Endothelial cell of umbilical vein (primary cell): ENCODE measurements around the gene APOM. TPM values are rescaled to one million over a fixed set of nuclear protein-coding genes. Genes with fewer than 3 reads are reported as not detected.

ENCODE experiments used
- BruUV-seq: library from RNA; stranded (reverse); fragments of 400-500 nt; replicated peaks from 2 replicates; lab custom pipeline; 2021; lab: Mats Ljungman, UMichigan
- CTCF ChIA-PET: fragments of 300-600, 350-600 bp; sonication (Branson Sonifier 250); formaldehyde crosslinking; loops from one replicate; lab custom pipeline; 2021; ENCODE audit warnings: antibody characterized with exemption, inconsistent platforms; lab: Charles Lee
- POLR2A ChIA-PET: fragments of 300-600, 350-600 bp; sonication (Branson Sonifier 250); formaldehyde crosslinking; loops from one replicate; lab custom pipeline; 2021; ENCODE audit warnings: antibody characterized with exemption, inconsistent platforms; lab: Charles Lee
- DNase-seq: peaks from one replicate; pipeline ENCODE4 v3.0.0-alpha.2; 2011; ENCODE audit warnings: low read depth, low spot score
- FAIRE-seq: peaks from 2 replicates; lab custom pipeline; 2011; peaks lifted over from hg19 to GRCh38; lab: Jason Lieb, UNC
- H2AFZ ChIP-seq: 2 replicates; pipeline ENCODE4 v1.6.0; 2012; ENCODE audit warnings: low read depth, low read length, control low read depth, inconsistent platforms
- H3K27ac ChIP-seq: 2 replicates; pipeline ENCODE4 v1.5.1; 2011; ENCODE audit warnings: low read depth, mild to moderate bottlenecking, control low read depth, low read length, moderate library complexity; ENCODE audit not compliant: insufficient read depth
- H3K27me3 ChIP-seq, 2 experiments: 2 replicates each; pipeline versions ENCODE4 v1.6.0 to v1.6.1; 2011; ENCODE audit warnings: low read length in 2 of 2, mixed read lengths in 1 of 2; ENCODE audit not compliant: control insufficient read depth in 2 of 2, insufficient read depth in 2 of 2
- H3K36me3 ChIP-seq, 2 experiments: 2 replicates in 1 of 2; 3 replicates in 1 of 2; pipeline ENCODE4 v1.5.1; 2011; ENCODE audit warnings: low read length in 2 of 2, mild to moderate bottlenecking in 1 of 2, moderate library complexity in 1 of 2; ENCODE audit not compliant: control insufficient read depth in 2 of 2, insufficient read depth in 2 of 2; ENCODE audit errors: extremely low read depth in 1 of 2
- H3K4me1 ChIP-seq: 3 replicates; pipeline ENCODE4 v1.5.1; 2011; ENCODE audit warnings: mild to moderate bottlenecking, low read length; ENCODE audit not compliant: control insufficient read depth, insufficient read depth; ENCODE audit errors: extremely low read depth
- H3K4me2 ChIP-seq: 2 replicates; pipeline ENCODE4 v1.6.1; 2011; ENCODE audit warnings: low read length, control low read depth, mixed read lengths; ENCODE audit not compliant: insufficient read depth
- H3K4me3 ChIP-seq, 3 experiments: fragments of 200-600 bp in 1 of 3; sonication (generic), shearing (Covaris generic) in 1 of 3; replicated peaks in 1 of 3; 2 replicates each; pipeline ENCODE4 v1.5.1; 2011 to 2016; ENCODE audit warnings: control low read depth in 3 of 3, low read length in 3 of 3, mild to moderate bottlenecking in 2 of 3, inconsistent platforms in 1 of 3, low read depth in 1 of 3, moderate library complexity in 1 of 3; ENCODE audit not compliant: insufficient read depth in 1 of 3
- H3K79me2 ChIP-seq: 2 replicates; pipeline ENCODE4 v1.6.0; 2012; ENCODE audit warnings: low read length, inconsistent platforms; ENCODE audit not compliant: control insufficient read depth, insufficient read depth
- H3K9ac ChIP-seq: replicated peaks from 2 replicates; pipeline ENCODE3; 2011; ENCODE audit warnings: low read length, control low read depth; ENCODE audit not compliant: insufficient read depth; ENCODE audit errors: extremely low read depth
- H3K9me1 ChIP-seq: replicated peaks from 3 replicates; pipeline ENCODE4 v1.6.0; 2011; ENCODE audit warnings: mild to moderate bottlenecking, low read length; ENCODE audit not compliant: control insufficient read depth, insufficient read depth; ENCODE audit errors: extremely low read depth
- H3K9me3 ChIP-seq: replicated peaks from 2 replicates; pipeline ENCODE4 v1.5.1; 2012; ENCODE audit warnings: low read length, inconsistent platforms; ENCODE audit not compliant: control insufficient read depth, insufficient read depth
- H4K20me1 ChIP-seq: replicated peaks from 2 replicates; pipeline ENCODE3; 2011; ENCODE audit warnings: mild to moderate bottlenecking, low read length; ENCODE audit not compliant: control insufficient read depth, insufficient read depth; ENCODE audit errors: extremely low read depth
- EZH2 ChIP-seq: IDR thresholded peaks from 2 replicates; pipeline ENCODE4 v1.6.1; 2012; ENCODE audit warnings: borderline replicate concordance, low read depth, mild to moderate bottlenecking, moderate library complexity, low read length, inconsistent platforms; ENCODE audit not compliant: severe bottlenecking
- FOS ChIP-seq: IDR thresholded peaks from 2 replicates; pipeline ENCODE4 v1.6.1; 2011; ENCODE audit warnings: mild to moderate bottlenecking, low read length, moderate library complexity, borderline replicate concordance; ENCODE audit not compliant: insufficient read depth
- GATA2 ChIP-seq: IDR thresholded peaks from 2 replicates; pipeline ENCODE4 v1.7.0; 2011; ENCODE audit warnings: low read depth, mild to moderate bottlenecking, moderate library complexity, mixed read lengths, low read length; ENCODE audit not compliant: insufficient read length, insufficient read depth
- JUN ChIP-seq: IDR thresholded peaks from 2 replicates; pipeline ENCODE4 v1.6.1; 2011; ENCODE audit warnings: borderline replicate concordance, low read depth; ENCODE audit not compliant: insufficient read length, insufficient read depth
- MAX ChIP-seq: IDR thresholded peaks from 2 replicates; pipeline ENCODE4 v1.6.1; 2011; ENCODE audit not compliant: insufficient read depth, insufficient read length
- MYC ChIP-seq: IDR thresholded peaks from one replicate; pipeline ENCODE4 v1.6.1; 2011; ENCODE audit warnings: mild to moderate bottlenecking, low read depth, low read length
- POLR2A ChIP-seq: IDR thresholded peaks from 2 replicates; pipeline ENCODE4 v1.6.1; 2012; ENCODE audit warnings: low read depth, mild to moderate bottlenecking, control low read depth, low read length
- POLR2AphosphoS5 ChIP-seq: IDR thresholded peaks from 2 replicates; pipeline ENCODE4 v1.6.1; 2012; ENCODE audit warnings: low read depth, mild to moderate bottlenecking, control low read depth, low read length, moderate library complexity; ENCODE audit not compliant: insufficient read depth
- dilution Hi-C: fragments of 300-500 bp; cut with MboI; formaldehyde crosslinking; loops from one replicate; pipeline ENCODE4 v1.15.0; 2019; ENCODE audit warnings: low sequenced_read_pairs; ENCODE audit not compliant: extremely low pct_ligation_motif_present
- intact Hi-C: fragments of 100-400 bp; cut with micrococcal nuclease; formaldehyde crosslinking; loops from one replicate; pipeline ENCODE4 v1.10.0; 2022
- polyA plus RNA-seq, 4 experiments: library from polyadenylated mRNA; depleted of rRNA in 3 of 4; stranded (reverse) in 3 of 4; unstranded in 1 of 4; fragments of >200 nt; gene quantifications; 2 replicates each; pipeline versions ENCODE4 v1.2.1 to v1.2.3, GENCODE V29; 2011 to 2012; ENCODE audit warnings: missing spikeins in 1 of 4
- total RNA-seq: library from RNA; stranded (reverse); gene quantifications from 2 replicates; pipeline ENCODE4 v1.2.3, GENCODE V29; 2021
- TF ChIP-seq, protein P1 (sequence below), 2 donors: IDR thresholded peaks; 1 replicate in 1 of 2; 2 replicates in 1 of 2; pipeline ENCODE4 v1.5.1; 2011; ENCODE audit warnings: low read length in 2 of 2, mild to moderate bottlenecking in 2 of 2, moderate library complexity in 2 of 2, control low read depth in 1 of 2, inconsistent platforms in 1 of 2, low read depth in 1 of 2; ENCODE audit not compliant: insufficient read depth in 1 of 2; ENCODE audit errors: extremely low read depth in 1 of 2

APOM gene
- total and polyA plus RNA-seq, 2 donors (not counting 3 experiments of a cell fraction or from before 2014, with no cell fraction given) = 2.5 TPM; not detected in 1

DNA sequence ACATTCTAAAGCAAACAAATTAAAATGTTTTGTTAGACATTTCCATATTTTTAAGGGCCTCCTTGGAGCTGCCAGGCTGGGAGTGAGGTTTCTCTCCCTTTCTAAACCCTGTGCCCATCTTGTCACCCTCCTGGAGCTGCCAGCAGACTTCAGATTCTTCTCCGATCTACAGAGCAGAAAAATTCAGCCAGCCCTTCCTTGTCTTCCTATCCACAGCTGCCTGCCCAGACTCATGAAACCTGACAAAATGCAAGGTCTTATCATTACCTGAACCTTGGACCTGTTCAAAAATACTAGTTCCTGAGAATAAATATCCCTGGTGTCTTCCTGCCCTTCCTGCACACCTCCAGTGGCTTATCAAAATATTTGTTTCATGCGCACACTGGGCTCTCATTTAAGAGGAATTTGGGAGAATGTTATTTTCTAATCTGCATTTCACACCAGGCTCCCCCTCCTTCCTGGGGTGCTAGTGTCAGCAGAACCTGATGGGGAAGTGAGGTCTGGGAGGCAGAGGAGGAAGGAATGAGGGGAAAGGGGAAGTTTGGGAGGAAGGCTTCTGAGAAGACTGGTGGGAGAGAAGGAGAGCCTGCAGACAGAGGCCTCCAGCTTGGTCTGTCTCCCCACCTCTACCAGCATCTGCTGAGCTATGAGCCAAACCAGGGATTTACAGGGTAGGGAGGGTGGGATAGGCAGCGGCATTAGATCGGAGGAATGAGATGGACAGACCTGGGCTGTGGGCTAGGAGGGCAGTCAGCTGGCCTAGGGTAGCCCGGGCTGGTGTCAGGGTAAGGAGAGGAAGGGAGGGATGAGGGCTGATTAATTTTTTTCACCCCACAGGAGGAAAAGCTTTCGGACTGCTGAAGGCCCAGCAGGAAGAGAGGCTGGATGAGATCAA lies 40.8 kb upstream of the APOM start, which contains the start of gene AIF1:
AIF1 (plus strand) TSS at position 551 of the 895 bp plus-strand sequence; CDS start at position 647, 96 bp downstream.
- no peaks in the 10 kb centered on the region for H3K9me1 ChIP-seq
- H3K27me3 ChIP-seq = peaks cover 0 to 3% of the 10 kb centered on the region in 2 experiments
- H2AFZ ChIP-seq = no peak within 1 kb of the TSS
- H3K9me3 ChIP-seq = no peaks in the 10 kb centered on the region
- no peaks in the 10 kb centered on the region for H3K36me3 ChIP-seq
- no peak for TF ChIP-seq MAX
- no peak for TF ChIP-seq GATA2
- no peak for TF ChIP-seq JUN
- TF ChIP-seq MYC = no peak
- no peak for TF ChIP-seq POLR2A
- TF ChIP-seq, protein P1, sequence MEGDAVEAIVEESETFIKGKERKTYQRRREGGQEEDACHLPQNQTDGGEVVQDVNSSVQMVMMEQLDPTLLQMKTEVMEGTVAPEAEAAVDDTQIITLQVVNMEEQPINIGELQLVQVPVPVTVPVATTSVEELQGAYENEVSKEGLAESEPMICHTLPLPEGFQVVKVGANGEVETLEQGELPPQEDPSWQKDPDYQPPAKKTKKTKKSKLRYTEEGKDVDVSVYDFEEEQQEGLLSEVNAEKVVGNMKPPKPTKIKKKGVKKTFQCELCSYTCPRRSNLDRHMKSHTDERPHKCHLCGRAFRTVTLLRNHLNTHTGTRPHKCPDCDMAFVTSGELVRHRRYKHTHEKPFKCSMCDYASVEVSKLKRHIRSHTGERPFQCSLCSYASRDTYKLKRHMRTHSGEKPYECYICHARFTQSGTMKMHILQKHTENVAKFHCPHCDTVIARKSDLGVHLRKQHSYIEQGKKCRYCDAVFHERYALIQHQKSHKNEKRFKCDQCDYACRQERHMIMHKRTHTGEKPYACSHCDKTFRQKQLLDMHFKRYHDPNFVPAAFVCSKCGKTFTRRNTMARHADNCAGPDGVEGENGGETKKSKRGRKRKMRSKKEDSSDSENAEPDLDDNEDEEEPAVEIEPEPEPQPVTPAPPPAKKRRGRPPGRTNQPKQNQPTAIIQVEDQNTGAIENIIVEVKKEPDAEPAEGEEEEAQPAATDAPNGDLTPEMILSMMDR (IDR thresholded peaks at IDR 0.05; ENCODE audit: extremely low read depth in 1 of 2, insufficient read depth in 1 of 2, low read depth in 1 of 2, low read length in 2 of 2) = no peak
- TF ChIP-seq FOS = no peak
- TF ChIP-seq POLR2AphosphoS5 = no peak
- TF ChIP-seq EZH2 = no peak
- H3K27ac ChIP-seq = no peak within 1 kb of the TSS
- H4K20me1 ChIP-seq = no peaks in the 10 kb centered on the region
- CTCF ChIA-PET = interaction anchor here (2.5 kb wide), 1 partner anchor 16 kb away, joined by 8 read pairs; no protein-coding TSS in a partner anchor
- no peak within 1 kb of the TSS for H3K9ac ChIP-seq
- POLR2A ChIA-PET = no interaction called here
- FAIRE-seq (no peak), DNase-seq (no peak)
- no peak within 1 kb of the TSS for H3K4me3 ChIP-seq
- no TSS peak for BruUV-seq
- H3K79me2 ChIP-seq = no peaks in the 10 kb centered on the region
- H3K4me2 ChIP-seq = no peak within 1 kb of the TSS
- dilution Hi-C loops = no loop called here
- intact Hi-C loops = no loop called here
- no peaks in the 10 kb centered on the region for H3K4me1 ChIP-seq
